ENCODE measurements around the gene MOB3A. TPM values are rescaled to one million over a fixed set of nuclear protein-coding genes. Genes with fewer than 3 reads are reported as not detected.
"Not testable (repeated sequence)": the region's sequence is repeated elsewhere in the genome, so short reads cannot be mapped to it uniquely, and the experiment has no call there.

Gene MOB3A
- total RNA-seq, 1 donor from 2014 or later, result 66.0 TPM

- H3K36me3 Mint-ChIP-seq (ENCODE audit: unreplicated experiment), result no peaks in the 10 kb centered on the region
- no peak overlapping the region for H3K4me3 Mint-ChIP-seq (ENCODE audit: unreplicated experiment)
- DNase-seq, result no peak
- peaks cover 2% of the 10 kb centered on the region for H3K9me3 Mint-ChIP-seq (ENCODE audit: unreplicated experiment)
- peaks cover 11% of the 10 kb centered on the region for H3K4me1 Mint-ChIP-seq (ENCODE audit: low read depth, unreplicated experiment)
- no peak for TF ChIP-seq CTCF (IDR thresholded peaks at IDR 0.05; ENCODE audit: partially characterized antibody, unreplicated experiment)
- no peak overlapping the region for H3K27ac Mint-ChIP-seq (ENCODE audit: unreplicated experiment)
- H3K27me3 Mint-ChIP-seq (ENCODE audit: unreplicated experiment), result peaks cover 3% of the 10 kb centered on the region
Observed at GRCh38 chr19:2089727-2090053, 6.4 kb downstream of the MOB3A start.

GRCh38 chr19:2089001-2089711, 7.0 kb downstream of the MOB3A start:
- no peak for TF ChIP-seq CTCF (IDR thresholded peaks at IDR 0.05; ENCODE audit: partially characterized antibody, unreplicated experiment)
- DNase-seq, result no peak
- Mint-ChIP-seq H3K4me1 (ENCODE audit: low read depth, unreplicated experiment) (peaks cover 5% of the 10 kb centered on the region), H3K27me3 (ENCODE audit: unreplicated experiment) (peaks cover 3% of the 10 kb centered on the region), H3K27ac (ENCODE audit: unreplicated experiment) (no peak overlapping the region), H3K4me3 (ENCODE audit: unreplicated experiment) (peak overlapping the region; percentile 20), H3K9me3 (ENCODE audit: unreplicated experiment) (no peaks in the 10 kb centered on the region), H3K36me3 (ENCODE audit: unreplicated experiment) (no peaks in the 10 kb centered on the region)

- H3K9me3 Mint-ChIP-seq (ENCODE audit: unreplicated experiment), result no peaks in the 10 kb centered on the region
- peaks cover 5% of the 10 kb centered on the region for H3K4me1 Mint-ChIP-seq (ENCODE audit: low read depth, unreplicated experiment)
- no peak overlapping the region for H3K4me3 Mint-ChIP-seq (ENCODE audit: unreplicated experiment)
- H3K36me3 Mint-ChIP-seq (ENCODE audit: unreplicated experiment), result no peaks in the 10 kb centered on the region
- DNase-seq, result no peak
- no peak for TF ChIP-seq CTCF (IDR thresholded peaks at IDR 0.05; ENCODE audit: partially characterized antibody, unreplicated experiment)
- H3K27me3 Mint-ChIP-seq (ENCODE audit: unreplicated experiment), result peaks cover 3% of the 10 kb centered on the region
- no peak overlapping the region for H3K27ac Mint-ChIP-seq (ENCODE audit: unreplicated experiment)
Observed at GRCh38 chr19:2087621-2088100, 8.5 kb downstream of the MOB3A start.

GRCh38 chr19:2086695-2087620, 9.2 kb downstream of the MOB3A start:
- not testable (repeated sequence) for H3K27ac Mint-ChIP-seq (ENCODE audit: unreplicated experiment); H3K36me3 Mint-ChIP-seq (ENCODE audit: unreplicated experiment); H3K27me3 Mint-ChIP-seq (ENCODE audit: unreplicated experiment); H3K4me1 Mint-ChIP-seq (ENCODE audit: low read depth, unreplicated experiment); DNase-seq; H3K9me3 Mint-ChIP-seq (ENCODE audit: unreplicated experiment); H3K4me3 Mint-ChIP-seq (ENCODE audit: unreplicated experiment)

GRCh38 chr19:2084993-2085720, 11.0 kb downstream of the MOB3A start:
- Mint-ChIP-seq H3K27ac (ENCODE audit: unreplicated experiment) (no peak overlapping the region), H3K27me3 (ENCODE audit: unreplicated experiment) (peaks cover 2% of the 10 kb centered on the region), H3K9me3 (ENCODE audit: unreplicated experiment) (no peaks in the 10 kb centered on the region), H3K36me3 (ENCODE audit: unreplicated experiment) (no peaks in the 10 kb centered on the region), H3K4me3 (ENCODE audit: unreplicated experiment) (no peak overlapping the region), H3K4me1 (ENCODE audit: low read depth, unreplicated experiment) (peaks cover 2% of the 10 kb centered on the region)
- DNase-seq, result no peak
- TF ChIP-seq CTCF (IDR thresholded peaks at IDR 0.05; ENCODE audit: partially characterized antibody, unreplicated experiment), result no peak
